ENCODE measurements around the gene FBLN2.

- TF ChIP-seq CTCF (IDR thresholded peaks at IDR 0.05; ENCODE audit: low read depth, low read length) (no peak), EZH2phosphoT487 (IDR thresholded peaks at IDR 0.05; ENCODE audit: low read depth) (no peak)
Observed at GRCh38 chr3:13663781-13664535, 115.0 kb downstream of the FBLN2 start.
